GM19452 (cell line): Measurements from ENCODE around the gene NDUFAF8.

ENCODE experiments used
- ATAC-seq: cut with Tn5 transposase; IDR thresholded peaks from one replicate; pipeline ENCODE4 v1.9.1; 2021; ENCODE audit not compliant: unreplicated experiment

Gene NDUFAF8

GRCh38 chr17:81250286-81251093, 11.4 kb downstream of the NDUFAF8 start:
- no peak for ATAC-seq

GRCh38 chr17:81251094-81251708, 12.1 kb downstream of the NDUFAF8 start:
- ATAC-seq = no peak

GRCh38 chr17:81251709-81252301, 12.7 kb downstream of the NDUFAF8 start:
- no peak for ATAC-seq

- ATAC-seq = no peak
These were observed 13.3 kb downstream of the NDUFAF8 start for GRCh38 chr17:81252326-81252986.

- ATAC-seq = no peak
These were observed 13.8 kb downstream of the NDUFAF8 start for GRCh38 chr17:81252987-81253329.

- no peak for ATAC-seq
These were observed 14.4 kb downstream of the NDUFAF8 start for GRCh38 chr17:81253358-81254131.

GRCh38 chr17:81254955-81255717, 16.0 kb downstream of the NDUFAF8 start:
- no peak for ATAC-seq

- no peak for ATAC-seq
These were observed 17.5 kb downstream of the NDUFAF8 start for GRCh38 chr17:81256616-81257015.

- ATAC-seq = no peak
These were observed 18.4 kb downstream of the NDUFAF8 start for GRCh38 chr17:81257533-81257932.

GRCh38 chr17:81258292-81258691, 19.2 kb downstream of the NDUFAF8 start:
- ATAC-seq = no peak

GRCh38 chr17:81259058-81259605, 20.0 kb downstream of the NDUFAF8 start:
- no peak for ATAC-seq

GRCh38 chr17:81260171-81260570, 21.1 kb downstream of the NDUFAF8 start:
- ATAC-seq = no peak

GRCh38 chr17:81260641-81261040, 21.5 kb downstream of the NDUFAF8 start:
- no peak for ATAC-seq

- no peak for ATAC-seq
These were observed 22.0 kb downstream of the NDUFAF8 start for GRCh38 chr17:81261096-81261495.

- no peak for ATAC-seq
These were observed 22.6 kb downstream of the NDUFAF8 start for GRCh38 chr17:81261582-81262336.

GRCh38 chr17:81263371-81264181, 24.5 kb downstream of the NDUFAF8 start:
- no peak for ATAC-seq

- no peak for ATAC-seq
These were observed 25.5 kb downstream of the NDUFAF8 start for GRCh38 chr17:81264640-81265039.

GRCh38 chr17:81265576-81265975, 26.5 kb downstream of the NDUFAF8 start:
- no peak for ATAC-seq
